ENCODE data around the gene MMD.

DNA sequence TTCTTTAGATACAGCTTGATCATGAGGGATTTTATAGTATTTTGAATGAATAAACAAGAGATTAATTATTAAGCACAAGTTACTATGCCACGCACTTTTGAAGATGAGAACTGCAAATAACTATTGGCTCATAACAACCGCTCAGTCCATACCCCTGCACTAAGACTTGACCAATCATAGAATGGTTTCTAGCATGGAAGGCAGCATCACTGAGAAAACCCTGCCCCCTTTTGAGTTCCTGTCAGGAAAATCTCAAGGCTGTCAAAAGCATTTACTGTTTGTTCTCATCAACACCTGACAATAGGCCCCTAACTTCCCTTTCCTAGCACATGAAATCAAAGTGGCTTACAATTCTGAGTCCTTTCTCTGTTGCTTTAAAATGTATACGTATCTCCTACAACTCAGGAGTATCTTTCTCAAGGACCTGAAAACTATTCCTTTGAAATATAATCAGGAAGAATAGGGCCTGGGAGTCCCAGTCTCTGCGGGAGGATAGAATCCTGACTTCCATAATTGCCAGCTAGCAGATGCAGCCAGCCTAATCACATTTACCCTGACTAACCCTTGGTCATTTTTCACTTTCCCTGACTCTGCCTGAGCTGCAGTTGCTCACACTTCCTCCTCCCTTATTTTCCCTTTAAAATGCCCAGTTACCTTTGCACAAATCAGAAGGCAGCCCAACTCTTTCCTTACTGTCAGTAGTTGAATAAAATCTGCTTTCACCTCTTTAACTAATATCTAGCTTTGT, 9.1 kb upstream of the MMD start:
- TF ChIP-seq, protein P1, sequence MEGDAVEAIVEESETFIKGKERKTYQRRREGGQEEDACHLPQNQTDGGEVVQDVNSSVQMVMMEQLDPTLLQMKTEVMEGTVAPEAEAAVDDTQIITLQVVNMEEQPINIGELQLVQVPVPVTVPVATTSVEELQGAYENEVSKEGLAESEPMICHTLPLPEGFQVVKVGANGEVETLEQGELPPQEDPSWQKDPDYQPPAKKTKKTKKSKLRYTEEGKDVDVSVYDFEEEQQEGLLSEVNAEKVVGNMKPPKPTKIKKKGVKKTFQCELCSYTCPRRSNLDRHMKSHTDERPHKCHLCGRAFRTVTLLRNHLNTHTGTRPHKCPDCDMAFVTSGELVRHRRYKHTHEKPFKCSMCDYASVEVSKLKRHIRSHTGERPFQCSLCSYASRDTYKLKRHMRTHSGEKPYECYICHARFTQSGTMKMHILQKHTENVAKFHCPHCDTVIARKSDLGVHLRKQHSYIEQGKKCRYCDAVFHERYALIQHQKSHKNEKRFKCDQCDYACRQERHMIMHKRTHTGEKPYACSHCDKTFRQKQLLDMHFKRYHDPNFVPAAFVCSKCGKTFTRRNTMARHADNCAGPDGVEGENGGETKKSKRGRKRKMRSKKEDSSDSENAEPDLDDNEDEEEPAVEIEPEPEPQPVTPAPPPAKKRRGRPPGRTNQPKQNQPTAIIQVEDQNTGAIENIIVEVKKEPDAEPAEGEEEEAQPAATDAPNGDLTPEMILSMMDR (IDR thresholded peaks at IDR 0.05) = no peak
- TF ChIP-seq POLR2A (IDR thresholded peaks at IDR 0.05) (no peak), POLR2AphosphoS5 (IDR thresholded peaks at IDR 0.05; ENCODE audit: insufficient read depth in 1 of 2, low read depth in 1 of 2) (no peak)

Measured in vagina (tissue), 2 donors.